H1 (cell line): ENCODE data around the gene TSFM. TPM values are rescaled to one million over a fixed set of nuclear protein-coding genes. Genes with fewer than 3 reads are reported as not detected.

Source experiments
- CTCF ChIA-PET: fragments of 300-600 bp; sonication (Branson Sonifier 250); formaldehyde crosslinking; loops from one replicate; lab custom pipeline; 2021; ENCODE audit not compliant: partially characterized antibody; lab: Charles Lee
- POLR2A ChIA-PET: fragments of 300-600 bp; sonication (Branson Sonifier 250); formaldehyde crosslinking; loops from one replicate; lab custom pipeline; 2021; ENCODE audit warnings: inconsistent platforms; ENCODE audit not compliant: partially characterized antibody; lab: Charles Lee
- DNase-seq, 2 experiments: peaks; one replicate each; pipeline versions ENCODE4 v3.0.0 to v3.0.0-alpha.2; 2010 to 2022; ENCODE audit warnings: low spot score in 2 of 2, low read depth in 1 of 2, mixed read lengths in 1 of 2
- FAIRE-seq: peaks from 2 replicates; lab custom pipeline; 2011; peaks lifted over from hg19 to GRCh38; lab: Jason Lieb, UNC
- H2AFZ ChIP-seq: 2 replicates; pipeline ENCODE4 v1.8.1; 2012; ENCODE audit warnings: low read length, inconsistent platforms
- H2AK5ac ChIP-seq: 2 replicates; pipeline ENCODE4 v1.6.1; 2013; ENCODE audit warnings: low read depth, low read length
- H2BK120ac ChIP-seq: replicated peaks from 2 replicates; pipeline ENCODE3; 2013; ENCODE audit warnings: low read depth, low read length, inconsistent platforms
- H2BK12ac ChIP-seq: 2 replicates; pipeline ENCODE4 v1.6.1; 2013; ENCODE audit warnings: low read depth, low read length
- H2BK15ac ChIP-seq: 2 replicates; pipeline ENCODE4 v1.6.1; 2013; ENCODE audit warnings: low read length
- H2BK20ac ChIP-seq: 2 replicates; pipeline ENCODE4 v1.6.1; 2013; ENCODE audit warnings: low read length
- H2BK5ac ChIP-seq: 2 replicates; pipeline ENCODE4 v1.6.1; 2013; ENCODE audit warnings: low read depth, low read length
- H3K14ac ChIP-seq: 2 replicates; pipeline ENCODE4 v1.6.1; 2013; ENCODE audit warnings: inconsistent platforms; ENCODE audit not compliant: insufficient read length
- H3K18ac ChIP-seq: 2 replicates; pipeline ENCODE4 v1.6.1; 2013; ENCODE audit warnings: low read length; ENCODE audit errors: extremely low read depth
- H3K23ac ChIP-seq: 2 replicates; pipeline ENCODE4 v1.6.1; 2013; ENCODE audit warnings: inconsistent platforms; ENCODE audit not compliant: insufficient read length
- H3K23me2 ChIP-seq: 2 replicates; pipeline ENCODE4 v1.6.1; 2013; ENCODE audit warnings: low read depth, low read length
- H3K27ac ChIP-seq: 2 replicates; pipeline ENCODE4 v1.6.1; 2011; ENCODE audit warnings: low read depth, low read length, inconsistent platforms
- H3K27me3 ChIP-seq, 4 experiments: replicated peaks in 1 of 4; 1 replicate in 1 of 4; 2 replicates in 3 of 4; pipeline versions ENCODE4 v1.6.1 to v1.8.1; 2011 to 2013; ENCODE audit warnings: low read length in 3 of 4, mild to moderate bottlenecking in 3 of 4, inconsistent platforms in 2 of 4, mixed read lengths in 2 of 4, moderate library complexity in 1 of 4; ENCODE audit not compliant: control insufficient read depth in 3 of 4, insufficient read depth in 3 of 4; ENCODE audit errors: extremely low read depth in 1 of 4
- H3K36me3 ChIP-seq, 4 experiments: 2 replicates each; pipeline versions ENCODE4 v1.6.1 to v1.8.1; 2011 to 2013; ENCODE audit warnings: mild to moderate bottlenecking in 4 of 4, low read length in 3 of 4, moderate library complexity in 2 of 4, control low read depth in 1 of 4, inconsistent platforms in 1 of 4; ENCODE audit not compliant: insufficient read depth in 4 of 4, control insufficient read depth in 2 of 4
- H3K4ac ChIP-seq: replicated peaks from 2 replicates; pipeline ENCODE3; 2013; ENCODE audit warnings: low read length, low read depth, mixed read lengths, inconsistent platforms; ENCODE audit not compliant: insufficient read length
- H3K4me1 ChIP-seq, 4 experiments: replicated peaks in 1 of 4; 1 replicate in 1 of 4; 2 replicates in 3 of 4; pipeline versions ENCODE4 v1.6.1 to v1.8.1; 2011 to 2013; ENCODE audit warnings: low read length in 3 of 4, inconsistent platforms in 2 of 4, mixed read lengths in 1 of 4; ENCODE audit not compliant: insufficient read depth in 4 of 4, control insufficient read depth in 3 of 4
- H3K4me2 ChIP-seq, 2 experiments: 2 replicates each; pipeline versions ENCODE4 v1.6.1 to v1.8.1; 2011 to 2013; ENCODE audit warnings: low read depth in 2 of 2, low read length in 2 of 2, control low read depth in 1 of 2, inconsistent platforms in 1 of 2, mild to moderate bottlenecking in 1 of 2; ENCODE audit not compliant: insufficient read depth in 1 of 2
- H3K4me3 ChIP-seq, 4 experiments: fragments of 200-600, 300-600 bp in 1 of 4; sonication (generic), shearing (Covaris generic), sonication (Bioruptor Twin) in 1 of 4; 2 replicates each; pipeline versions ENCODE4 v1.5.1 to v1.8.1; 2011 to 2016; ENCODE audit warnings: low read length in 4 of 4, low read depth in 3 of 4, control low read depth in 2 of 4, inconsistent platforms in 2 of 4, mild to moderate bottlenecking in 2 of 4, mixed read lengths in 1 of 4, moderate library complexity in 1 of 4; ENCODE audit not compliant: insufficient read depth in 2 of 4; ENCODE audit errors: extremely low read depth in 1 of 4
- H3K56ac ChIP-seq: replicated peaks from 2 replicates; pipeline ENCODE3; 2013; ENCODE audit warnings: low read depth, mild to moderate bottlenecking, mixed read lengths, low read length, inconsistent platforms; ENCODE audit not compliant: insufficient read length
- H3K79me1 ChIP-seq: 2 replicates; pipeline ENCODE4 v1.6.1; 2013; ENCODE audit warnings: low read depth, low read length, control low read depth
- H3K79me2 ChIP-seq, 2 experiments: 2 replicates each; pipeline versions ENCODE4 v1.6.1 to v1.8.1; 2012 to 2013; ENCODE audit warnings: low read length in 2 of 2, mild to moderate bottlenecking in 2 of 2, inconsistent platforms in 1 of 2; ENCODE audit not compliant: insufficient read depth in 2 of 2, control insufficient read depth in 1 of 2
- H3K9ac ChIP-seq, 4 experiments: replicated peaks in 1 of 4; 1 replicate in 1 of 4; 2 replicates in 3 of 4; pipeline versions ENCODE4 v1.6.1 to v1.8.1; 2011 to 2013; ENCODE audit warnings: low read depth in 3 of 4, low read length in 3 of 4, control low read depth in 2 of 4, mild to moderate bottlenecking in 2 of 4, moderate library complexity in 2 of 4, inconsistent platforms in 1 of 4; ENCODE audit errors: extremely low read depth in 1 of 4
- H3K9me3 ChIP-seq, 2 experiments: 2 replicates each; pipeline versions ENCODE4 v1.6.1 to v1.8.1; 2012 to 2013; ENCODE audit warnings: mild to moderate bottlenecking in 2 of 2, moderate library complexity in 2 of 2, control low read depth in 1 of 2, inconsistent platforms in 1 of 2, low read depth in 1 of 2, low read length in 1 of 2, mixed read lengths in 1 of 2; ENCODE audit not compliant: insufficient read depth in 2 of 2
- H4K20me1 ChIP-seq, 2 experiments: replicated peaks in 1 of 2; 2 replicates each; pipeline versions ENCODE3 to v1.8.1; 2011 to 2013; ENCODE audit warnings: inconsistent platforms in 2 of 2, low read length in 2 of 2, mild to moderate bottlenecking in 1 of 2; ENCODE audit not compliant: insufficient read depth in 2 of 2, control insufficient read depth in 1 of 2
- H4K5ac ChIP-seq: 2 replicates; pipeline ENCODE4 v1.6.1; 2013; ENCODE audit warnings: low read length, low read depth, mixed read lengths, inconsistent platforms; ENCODE audit not compliant: insufficient read length
- H4K8ac ChIP-seq: 2 replicates; pipeline ENCODE4 v1.8.0; 2013; ENCODE audit warnings: mild to moderate bottlenecking, moderate library complexity, low read length, inconsistent platforms; ENCODE audit not compliant: insufficient read depth; ENCODE audit errors: extremely low read depth
- H4K91ac ChIP-seq: replicated peaks from 2 replicates; pipeline ENCODE3; 2013; ENCODE audit warnings: low read length, mixed read lengths, inconsistent platforms; ENCODE audit not compliant: insufficient read length
- CBX8 ChIP-seq: fragments of 300-800, 300-1000 bp; sonication (generic); IDR thresholded peaks from 2 replicates; pipeline ENCODE4 v1.7.1; 2016; ENCODE audit warnings: low read depth, low read length, borderline replicate concordance
- EP300 ChIP-seq, 2 experiments: IDR thresholded peaks; 1 replicate in 1 of 2; 2 replicates in 1 of 2; pipeline ENCODE4 v1.6.1; 2011 to 2012; ENCODE audit warnings: low read depth in 2 of 2, low read length in 2 of 2, mild to moderate bottlenecking in 2 of 2, borderline replicate concordance in 1 of 2, inconsistent platforms in 1 of 2, moderate library complexity in 1 of 2
- GABPA ChIP-seq: IDR thresholded peaks from 2 replicates; pipeline ENCODE4 v1.6.1; 2011; ENCODE audit warnings: mild to moderate bottlenecking, low read length, moderate library complexity, borderline replicate concordance; ENCODE audit not compliant: insufficient read depth
- POU5F1 ChIP-seq: IDR thresholded peaks from 2 replicates; pipeline ENCODE4 v1.6.1; 2011; ENCODE audit warnings: low read depth, mild to moderate bottlenecking, low read length, moderate library complexity
- SIRT6 ChIP-seq: IDR thresholded peaks from one replicate; pipeline ENCODE4 v1.7.1; 2012; ENCODE audit warnings: low read length, inconsistent platforms
- SIX5 ChIP-seq: IDR thresholded peaks from 2 replicates; pipeline ENCODE4 v1.6.1; 2011; ENCODE audit warnings: mild to moderate bottlenecking, low read depth, low read length
- YY1 ChIP-seq: IDR thresholded peaks from 2 replicates; pipeline ENCODE4 v1.6.1; 2011; ENCODE audit warnings: low read depth, mild to moderate bottlenecking, low read length
- WGBS, 2 experiments: shearing (Covaris generic) in 1 of 2; methylation state at CpG; one replicate each; pipeline versions ENCODE4 v1.1.6 to v1.1.7; 2013 to 2015; ENCODE audit warnings: low lambda C conversion rate in 2 of 2, mixed read lengths in 2 of 2, inconsistent platforms in 1 of 2, low coverage in 1 of 2, missing lambda C conversion rate in 1 of 2; ENCODE audit not compliant: insufficient replicate concordance in 2 of 2, insufficient coverage in 1 of 2, insufficient read length in 1 of 2; ENCODE audit errors: extremely low coverage in 1 of 2, missing lambda C conversion rate in 1 of 2; 5-methylcytosine and 5-hydroxymethylcytosine counted together
- polyA plus RNA-seq, 7 experiments: library from polyadenylated mRNA; depleted of rRNA in 3 of 7; stranded (reverse) in 5 of 7; unstranded in 2 of 7; fragments of >200 nt in 5 of 7; fragments of 200-250 nt in 2 of 7; gene quantifications; 1 replicate in 5 of 7; 2 replicates in 1 of 7; 4 replicates in 1 of 7; pipeline versions ENCODE4 v1.2.1 to v1.2.3, GENCODE V29; 2011 to 2013; ENCODE audit warnings: missing spikeins in 2 of 7, mixed read lengths in 2 of 7
- total RNA-seq: library from RNA; stranded (reverse); fragmentation: NEBNext Ultra II Directional; extraction: Animal tissue kit (Norgen Biotek cat#: 25700); gene quantifications from 2 replicates; pipeline ENCODE4 v1.2.1, GENCODE V29; 2021

TSFM gene
- total and polyA plus RNA-seq, 2 of the 8 experiments (the other 6 are each of a cell fraction or from before 2014, with no cell fraction given): 17.4 to 49.8 TPM

DNA sequence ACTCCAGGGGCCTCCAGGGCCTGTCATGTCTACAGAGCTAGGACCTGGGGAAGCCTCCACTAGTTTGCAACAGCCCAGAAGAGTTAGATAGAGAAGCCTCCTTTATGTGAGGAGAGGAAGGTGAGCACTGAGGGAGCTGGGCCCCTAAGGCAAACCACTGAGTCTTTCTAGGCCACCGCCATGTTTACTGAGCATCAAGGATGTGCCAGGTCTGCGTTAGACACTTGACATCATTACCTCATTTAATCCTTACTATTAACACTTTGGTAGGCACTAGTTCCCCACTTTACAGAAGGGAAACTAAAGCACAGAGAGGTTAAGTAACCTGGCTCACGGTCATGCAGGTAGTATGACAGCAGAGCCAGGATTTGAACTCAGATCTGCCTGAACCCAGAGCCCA lies 51.1 kb downstream of the TSFM start:
- Histone ChIP-seq H3K4ac (no peak overlapping the region), H3K23me2 (no peaks in the 10 kb centered on the region), H2BK20ac (no peak overlapping the region), H3K36me3 (peaks cover 0 to 9% (median 8%) of the 10 kb centered on the region in 4 experiments; a peak in 6 of 8 replicates), H4K5ac (no peak overlapping the region), H4K20me1 (peaks cover 27 to 43% of the 10 kb centered on the region in 2 experiments), H2BK120ac (no peak overlapping the region), H3K9me3 (no peaks in the 10 kb centered on the region), H3K4me3 (no peak overlapping the region), H3K79me1 (peaks cover 24% of the 10 kb centered on the region), H3K4me1 (peaks cover 26 to 56% (median 33%) of the 10 kb centered on the region in 4 experiments), H2BK15ac (no peak overlapping the region), H2AK5ac (no peak overlapping the region), H4K91ac (no peak overlapping the region), H3K27ac (no peak overlapping the region), H3K56ac (no peak overlapping the region), H3K14ac (no peak overlapping the region), H3K18ac (no peak overlapping the region), H3K27me3 (no peaks in the 10 kb centered on the region), H3K9ac (no peak overlapping the region), H3K4me2 (peak overlapping the region in 1 of 2 experiments; percentile 18; a peak in 1 of 4 replicates), H2AFZ (no peak overlapping the region), H2BK5ac (no peak overlapping the region), H4K8ac (no peak overlapping the region), H3K23ac (no peak overlapping the region), H2BK12ac (no peak overlapping the region), H3K79me2 (peaks cover 10 to 91% of the 10 kb centered on the region in 2 experiments)
- TF ChIP-seq GABPA: no peak
- TF ChIP-seq CBX8: no peak
- no peak for TF ChIP-seq EP300 (IDR thresholded peaks at IDR 0.05; ENCODE audit: borderline replicate concordance in 1 of 2, low read depth in 2 of 2, low read length in 2 of 2)
- no peak for TF ChIP-seq SIRT6
- TF ChIP-seq SIX5: no peak
- TF ChIP-seq POU5F1: no peak
- TF ChIP-seq YY1: no peak
- DNase-seq (no peak), FAIRE-seq (no peak)
- POLR2A ChIA-PET: interaction anchor here (0.6 to 24.2 kb wide), 7 partner anchors 10 to 62 kb away, joined by 3 to 722 read pairs (median 5); partner anchors contain the start of genes CTDSP2 and TSFM
- CTCF ChIA-PET: interaction anchor here (0.6 to 10.0 kb wide), 19 partner anchors 9 to 190 kb away, joined by 3 to 181 read pairs (median 8); partner anchors contain the start of gene CTDSP2
- 92% methylated on average over 3 of the region's 3 CpGs; no CpG with 5 or more reads in 1 of the 2 experiments for WGBS, 2 experiments
